HG03159 (cell line): ENCODE data around the gene HAUS3.
"Not testable (repeated sequence)": the region's sequence is repeated elsewhere in the genome, so short reads cannot be mapped to it uniquely, and the experiment has no call there.

Experiments
- ATAC-seq: cut with Tn5 transposase; IDR thresholded peaks from one replicate; pipeline ENCODE4 v1.9.1; 2021; ENCODE audit warnings: mild to moderate bottlenecking, moderate library complexity; ENCODE audit not compliant: unreplicated experiment

The HAUS3 gene

DNA sequence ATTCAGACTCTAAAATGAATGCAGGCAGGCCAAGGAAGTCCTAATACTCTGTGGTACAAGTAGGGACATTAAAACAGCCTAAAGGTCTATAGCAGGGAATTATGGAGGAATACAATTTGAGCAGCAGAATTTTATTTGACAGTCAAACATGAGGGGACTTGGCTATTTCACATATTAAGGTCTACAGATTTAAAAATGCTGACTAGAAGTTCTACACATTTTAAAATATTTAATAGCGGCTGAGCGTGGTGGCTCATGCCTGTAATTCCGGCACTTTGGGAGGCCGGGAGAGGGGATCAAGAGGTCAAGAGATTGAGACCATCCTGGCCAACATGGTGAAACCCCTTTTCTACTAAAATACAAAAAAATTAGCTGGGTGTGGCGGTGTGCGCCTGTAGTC is 10.8 kb downstream of the HAUS3 start:
- no peak for ATAC-seq

DNA sequence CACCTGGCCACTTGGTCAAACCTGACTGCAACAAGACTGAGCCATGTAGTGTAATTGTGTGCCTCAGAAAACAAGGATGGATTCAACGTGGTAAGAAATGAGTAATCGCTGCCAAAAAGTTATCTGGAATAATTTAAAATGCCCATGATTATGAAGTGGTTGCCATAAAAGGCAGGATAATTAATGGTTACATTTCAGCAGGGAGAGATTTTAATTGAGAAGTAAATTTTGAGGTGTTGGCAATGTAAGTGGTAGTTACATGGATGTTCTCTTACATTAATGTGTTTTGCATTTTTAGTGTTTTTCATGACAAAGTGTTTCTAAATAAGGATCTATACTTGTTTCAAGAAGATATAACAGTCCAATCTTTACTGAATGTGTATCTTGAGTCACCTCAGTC is 15.7 kb downstream of the HAUS3 start:
- no peak for ATAC-seq

DNA sequence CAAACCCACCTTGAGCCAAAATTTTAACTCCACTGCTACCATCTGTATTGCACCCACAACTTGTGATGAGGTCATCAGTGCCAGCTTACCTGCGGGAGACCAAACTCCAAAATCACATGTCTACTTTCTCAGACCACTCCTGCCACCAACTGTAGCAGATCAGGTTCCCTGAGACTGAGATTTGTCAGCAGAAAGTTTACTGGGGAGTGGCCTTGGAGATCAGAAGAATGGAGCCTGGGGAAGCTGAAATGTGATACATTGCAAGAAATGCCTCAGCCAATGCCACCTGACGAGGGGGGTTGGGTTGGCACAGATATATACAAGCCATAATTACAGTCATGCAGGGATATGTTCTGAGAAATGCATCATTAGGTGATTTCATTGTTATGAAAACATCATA is 19.1 kb downstream of the HAUS3 start:
- ATAC-seq: no peak

DNA sequence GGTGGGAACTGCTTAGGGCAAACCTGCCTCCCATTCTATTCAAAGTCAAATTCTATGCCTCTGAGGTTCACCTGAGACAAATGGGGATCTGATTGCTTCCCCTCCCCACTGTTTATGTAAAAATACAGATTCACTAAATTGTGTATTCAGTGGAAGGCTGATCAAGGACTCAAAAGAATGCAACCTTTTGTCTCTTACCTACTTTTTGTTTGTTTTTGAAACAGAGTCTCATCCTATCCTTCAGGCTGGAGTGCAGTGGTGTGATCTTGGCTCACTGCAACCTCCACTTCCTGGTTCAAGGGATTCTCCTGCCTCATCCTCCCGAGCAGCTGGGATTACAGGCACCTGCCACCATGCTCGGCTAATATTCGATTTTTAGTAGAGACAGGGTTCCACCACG is 20.5 kb downstream of the HAUS3 start:
- not testable (repeated sequence) for ATAC-seq

DNA sequence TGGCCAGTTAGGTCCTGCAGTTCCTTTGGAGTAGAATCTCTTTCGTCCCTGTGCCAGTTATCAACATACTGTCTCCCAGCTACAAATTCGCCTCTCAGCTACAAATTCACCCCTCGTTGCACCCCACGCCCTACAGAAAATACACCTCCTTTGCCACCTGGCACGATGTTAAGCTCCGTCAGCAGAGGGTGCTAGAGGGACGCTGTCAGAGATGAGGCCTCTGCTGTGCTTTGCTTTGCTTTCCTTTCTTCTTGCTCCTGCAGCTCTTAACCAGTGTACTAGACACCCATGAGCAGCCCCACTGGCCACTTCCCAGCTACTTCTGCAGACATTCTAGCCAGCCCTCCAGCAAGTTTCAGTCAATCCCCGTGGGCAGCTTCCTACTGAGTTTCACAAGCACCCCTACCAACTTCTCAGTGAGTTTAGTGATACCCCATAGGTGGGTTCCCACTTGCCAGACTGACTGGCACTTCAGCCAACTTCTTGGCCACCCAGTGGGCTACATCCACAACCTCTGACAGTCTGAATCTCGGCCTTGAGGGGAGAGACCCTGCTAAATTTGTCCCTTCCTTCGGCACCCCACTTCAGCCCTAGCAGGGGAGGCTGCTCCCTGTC is 21.8 kb downstream of the HAUS3 start:
- no peak for ATAC-seq

DNA sequence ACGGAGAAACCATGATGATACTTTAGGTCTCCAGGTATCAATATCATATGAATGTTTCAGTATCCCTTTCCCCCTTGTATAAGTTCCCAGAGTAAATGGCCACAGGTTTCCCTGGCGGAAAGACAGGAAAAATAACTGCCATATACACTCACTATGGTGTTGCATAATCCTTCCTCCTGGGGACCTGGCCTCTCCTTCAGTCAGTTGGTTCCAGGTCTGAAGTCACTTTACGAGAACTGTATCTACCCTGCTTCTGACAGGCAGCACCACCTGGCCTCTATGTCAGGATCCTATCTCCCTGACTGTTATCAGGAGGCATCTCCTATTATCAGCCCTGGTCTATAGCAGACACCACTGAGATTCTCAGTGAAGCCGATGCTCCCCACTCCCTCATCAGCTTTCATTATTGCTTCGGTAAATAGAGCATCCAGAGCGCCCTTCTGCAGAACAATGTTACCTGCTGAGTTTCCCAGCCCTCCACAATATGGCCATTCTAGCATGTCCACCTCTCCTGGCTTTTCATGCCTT is 22.6 kb downstream of the HAUS3 start:
- no peak for ATAC-seq

DNA sequence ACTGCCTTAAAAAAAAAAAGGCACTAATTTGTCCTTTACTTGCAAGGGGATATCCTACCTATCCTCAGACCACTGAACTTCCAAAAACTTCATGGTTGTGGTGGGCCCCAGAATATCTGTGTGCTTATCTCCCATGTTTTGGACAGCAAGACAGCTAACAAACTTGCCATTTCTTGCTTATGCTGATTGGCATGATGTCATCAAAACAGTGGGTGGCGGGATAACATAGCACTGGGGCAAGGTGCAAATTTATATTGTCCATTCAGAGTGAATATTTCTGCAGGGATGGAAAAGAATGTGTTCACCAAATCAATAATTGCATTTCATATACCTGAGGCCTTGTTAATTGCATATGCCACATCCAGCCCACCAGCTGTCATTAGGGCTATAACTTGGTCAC is 23.5 kb downstream of the HAUS3 start:
- no peak for ATAC-seq

DNA sequence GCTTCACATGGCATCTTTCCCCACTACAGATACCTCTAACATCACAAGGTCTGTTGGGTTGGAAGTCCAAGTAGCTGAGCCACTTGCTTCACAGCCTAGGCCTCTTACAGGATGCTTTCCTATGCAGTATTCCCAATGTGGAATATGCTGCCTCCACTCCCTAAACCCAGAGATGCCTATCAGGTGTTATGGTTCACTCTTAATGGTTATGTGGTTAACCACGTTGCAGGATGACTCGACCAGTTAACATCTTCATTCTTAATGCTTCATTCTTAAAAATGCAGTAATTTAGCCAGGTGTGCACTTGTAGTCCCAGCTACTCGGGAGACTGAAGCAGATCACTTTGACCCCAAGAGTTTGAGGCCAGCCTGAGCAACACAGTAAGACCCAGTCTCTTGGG is 24.2 kb downstream of the HAUS3 start:
- ATAC-seq: no peak

DNA sequence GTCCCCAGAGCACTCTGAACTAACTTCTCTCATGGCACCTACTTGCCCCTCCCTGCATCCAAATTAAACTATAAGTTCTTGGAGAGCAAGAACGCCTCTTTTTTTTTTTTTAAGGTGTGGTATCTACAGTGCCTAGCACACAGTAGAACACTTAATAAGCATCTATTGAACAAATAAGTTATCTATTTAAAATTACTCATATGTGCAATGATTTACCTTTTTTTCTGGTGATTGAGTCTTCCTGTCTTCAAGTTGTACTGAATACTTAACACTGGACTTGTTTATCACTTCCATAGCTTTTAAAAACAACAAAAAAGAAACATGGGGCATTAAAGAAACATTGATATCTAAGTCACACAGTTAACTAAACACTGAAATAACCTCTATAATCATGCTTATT is 29.1 kb downstream of the HAUS3 start:
- no peak for ATAC-seq

DNA sequence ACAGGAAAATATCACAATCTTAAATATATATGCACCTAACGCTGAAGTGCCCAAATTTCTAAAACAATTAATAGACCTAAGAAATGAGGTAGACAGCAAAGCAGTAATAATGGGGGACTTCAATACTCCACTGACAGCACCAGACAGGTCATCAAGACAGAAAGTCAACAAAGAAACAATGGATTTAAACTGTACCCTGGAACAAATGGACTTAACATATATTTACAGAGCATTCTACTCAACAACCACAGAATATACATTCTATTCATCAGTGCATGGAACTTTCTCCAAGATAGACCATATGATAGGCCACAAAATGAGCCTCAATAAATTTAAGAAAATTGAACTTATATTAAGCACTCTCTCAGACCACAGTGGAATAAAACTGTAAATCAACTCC is 39.1 kb downstream of the HAUS3 start:
- not testable (repeated sequence) for ATAC-seq

DNA sequence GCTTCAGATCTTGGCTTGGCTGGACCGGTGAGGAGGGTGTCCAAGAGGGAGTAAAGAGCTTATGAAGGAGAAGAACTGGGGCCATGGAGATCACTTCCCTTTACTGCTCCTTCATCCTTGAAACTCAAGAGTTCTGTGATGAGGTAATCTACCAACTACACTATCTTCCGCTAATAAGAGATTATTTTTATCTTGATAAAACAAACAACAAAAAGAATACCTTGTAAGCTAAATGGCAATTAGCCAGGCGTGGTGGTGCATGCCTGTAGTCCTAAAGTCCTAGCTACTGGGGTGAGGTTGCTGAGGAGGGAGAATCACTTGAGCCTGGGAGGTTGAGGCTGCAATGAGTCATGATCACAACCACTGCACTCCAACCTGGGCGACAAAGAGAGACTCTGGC is 47.4 kb downstream of the HAUS3 start:
- no peak for ATAC-seq

DNA sequence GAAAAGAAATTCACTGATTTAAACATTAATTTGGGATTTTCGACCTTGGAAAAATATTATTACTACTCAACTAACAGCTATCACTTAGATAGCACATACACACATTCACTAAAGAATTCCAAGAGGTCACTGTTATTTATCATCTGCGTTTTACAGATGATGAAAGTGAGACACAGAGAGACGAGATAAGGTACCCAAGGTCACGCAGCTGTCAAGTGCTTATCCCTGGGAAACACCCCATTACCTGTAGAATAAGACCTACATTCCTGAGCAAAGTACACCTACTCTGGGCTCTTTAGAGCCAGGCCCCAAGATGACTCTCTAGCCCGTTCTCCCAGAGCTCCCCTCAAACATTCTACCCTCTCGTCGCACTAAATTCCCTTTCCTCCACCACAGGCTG is 48.6 kb downstream of the HAUS3 start:
- no peak for ATAC-seq

DNA sequence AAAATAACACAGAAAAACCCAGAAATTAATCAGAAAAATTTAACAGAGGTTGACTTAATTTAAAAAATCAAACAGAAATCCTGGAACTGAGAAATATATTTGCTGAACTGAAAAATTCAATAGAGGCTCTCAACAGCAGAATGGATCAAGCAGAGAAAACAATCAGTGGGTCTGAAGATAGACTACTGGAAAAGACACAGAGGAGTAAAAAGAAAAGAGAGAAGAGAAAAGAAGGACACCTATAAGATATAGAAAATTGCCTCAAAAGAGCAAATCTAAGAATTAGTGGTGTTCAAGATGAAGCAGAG is 55.1 kb downstream of the HAUS3 start:
- ATAC-seq: no peak

DNA sequence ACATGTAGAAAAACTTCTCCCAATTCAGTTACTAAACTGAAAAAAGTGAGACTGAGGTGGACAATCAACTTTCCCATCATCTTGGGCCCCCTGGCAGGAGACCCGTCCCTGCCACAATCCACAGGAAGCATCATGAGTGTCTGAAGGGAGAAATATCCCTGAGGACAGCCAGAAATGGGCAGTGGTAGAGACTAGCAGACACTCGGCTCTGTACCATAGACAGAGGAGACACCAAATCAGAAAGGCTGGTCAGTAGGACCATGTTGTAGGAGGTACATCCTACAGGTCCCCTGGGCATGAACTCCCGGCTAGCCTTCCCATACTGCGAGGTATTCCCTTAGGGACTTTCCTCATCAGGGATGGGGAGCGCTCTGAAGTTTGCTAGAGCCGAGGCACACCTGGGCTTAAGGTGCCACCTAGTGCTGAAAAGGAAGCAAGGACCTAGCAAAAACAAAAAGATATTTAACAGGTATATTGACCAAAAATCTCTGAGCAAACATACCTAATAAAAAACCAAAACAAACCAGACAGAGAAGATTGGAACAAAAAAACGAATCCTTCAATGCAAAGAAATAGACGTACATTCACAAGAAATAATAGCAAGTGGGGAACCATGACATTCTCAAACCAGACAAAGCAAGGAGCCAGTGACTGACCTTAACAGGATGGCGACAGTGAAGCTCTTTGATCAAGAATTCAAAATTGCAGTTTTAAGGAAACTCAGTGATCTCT is 55.6 kb downstream of the HAUS3 start:
- ATAC-seq: no peak

DNA sequence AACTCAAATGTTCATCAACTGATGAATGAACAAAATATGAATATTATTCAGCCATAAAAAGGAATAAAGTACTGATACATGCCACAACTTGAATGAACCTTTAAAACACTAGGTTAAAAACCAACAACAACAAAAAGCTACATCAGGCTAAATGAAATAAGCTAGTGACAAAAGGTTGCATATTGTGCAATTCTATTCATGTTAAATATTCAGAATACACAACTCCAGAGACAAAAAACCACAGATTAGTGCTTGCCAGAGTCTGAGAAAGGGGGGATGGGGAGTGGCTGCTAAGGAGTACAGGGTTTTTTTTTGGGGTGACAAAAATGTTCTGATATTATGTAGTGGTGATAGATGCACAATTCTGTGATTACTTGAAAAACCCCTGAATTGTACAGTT is 58.5 kb downstream of the HAUS3 start:
- no peak for ATAC-seq

DNA sequence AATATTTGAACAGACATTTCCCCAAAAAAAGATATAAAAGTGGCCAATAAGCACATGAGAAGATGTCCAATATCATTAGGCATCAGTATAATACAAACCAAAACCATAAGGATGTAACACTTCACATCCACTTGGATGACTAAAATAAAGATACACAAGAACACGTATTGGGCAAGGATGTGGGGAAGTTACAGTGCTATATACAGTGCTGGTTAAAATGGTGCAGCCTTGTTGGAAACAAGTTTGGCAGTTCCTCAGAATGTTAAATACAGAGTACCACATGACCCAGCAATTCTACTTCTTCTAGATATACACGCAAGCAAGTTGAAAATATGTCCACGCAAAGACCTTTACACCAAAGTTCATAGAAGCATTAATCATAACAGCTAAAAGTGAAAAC is 58.9 kb downstream of the HAUS3 start:
- ATAC-seq: no peak

DNA sequence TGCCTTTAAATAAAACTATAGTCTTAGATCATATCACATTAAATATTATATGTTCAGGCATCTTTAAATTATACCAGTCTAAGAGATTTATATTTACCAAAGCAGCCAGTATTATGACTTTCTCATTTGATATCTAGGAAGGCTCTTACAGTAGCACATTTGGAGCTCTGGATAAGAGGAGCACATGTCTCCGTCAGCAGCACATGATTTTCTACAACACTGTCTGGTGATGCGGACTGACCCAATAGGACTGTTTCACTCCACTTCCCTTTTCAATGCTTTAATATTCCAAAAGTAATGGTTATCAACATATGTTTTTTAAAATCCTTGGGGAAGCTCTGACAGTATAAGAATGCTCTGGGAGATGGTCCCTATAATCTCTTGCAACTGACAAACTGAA is 61.5 kb downstream of the HAUS3 start:
- no peak for ATAC-seq

DNA sequence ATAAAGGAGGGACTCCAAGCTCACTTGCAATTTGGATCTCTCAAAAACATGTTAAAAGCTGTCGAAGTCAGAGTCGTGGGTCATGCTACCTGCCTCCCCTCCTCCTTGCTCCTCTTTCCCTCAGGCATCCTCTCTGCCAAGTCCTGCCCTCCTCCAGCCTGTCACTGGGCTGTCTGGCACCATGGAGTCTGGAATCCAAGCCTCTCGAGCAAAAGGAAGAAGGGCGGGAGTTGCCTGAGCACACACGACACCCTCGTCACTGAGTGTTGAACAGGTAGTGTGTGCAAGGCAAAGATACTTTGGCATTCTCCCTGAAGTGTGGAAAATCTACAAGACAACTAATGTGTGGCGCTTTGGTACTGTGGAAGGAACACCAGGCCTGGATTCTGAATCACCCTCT is 62.2 kb downstream of the HAUS3 start:
- no peak for ATAC-seq

DNA sequence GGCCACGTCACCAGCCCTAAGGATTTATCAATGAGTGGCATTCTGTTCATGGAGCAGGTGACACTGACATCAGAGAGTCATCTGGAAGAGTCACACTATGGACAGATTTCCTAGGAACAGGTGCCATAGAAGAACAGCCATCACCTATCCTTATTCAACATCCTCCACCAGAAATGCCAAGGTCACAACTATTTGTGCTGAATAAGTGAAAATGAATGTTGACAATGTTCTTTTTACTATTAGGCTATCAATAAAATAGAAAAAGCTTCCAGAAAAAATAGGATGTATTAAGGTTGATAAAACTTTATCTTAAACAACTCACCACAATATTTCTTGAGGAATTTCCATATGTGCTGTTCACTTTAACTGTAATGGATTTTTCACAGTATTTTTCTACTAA is 62.9 kb downstream of the HAUS3 start:
- ATAC-seq: no peak
